Neural cell (in vitro differentiated cells): ENCODE results near the gene SLIT3.

Source experiments
- EP300 ChIP-seq: fragments of 450-650 bp; conservative IDR thresholded peaks from 2 replicates; pipeline ENCODE4 v1.6.1; 2014; ENCODE audit warnings: antibody characterized with exemption, mild to moderate bottlenecking, moderate library complexity; ENCODE audit not compliant: poor library complexity, severe bottlenecking
- EZH2 ChIP-seq: fragments of 200-600, 300-800 bp; shearing (Covaris generic), sonication (generic); IDR thresholded peaks from 2 replicates; pipeline ENCODE4 v1.6.1; 2014; ENCODE audit warnings: antibody characterized with exemption, low read length, borderline replicate concordance, mild to moderate bottlenecking; ENCODE audit not compliant: insufficient read depth, poor library complexity, severe bottlenecking
- POLR2AphosphoS5 ChIP-seq: IDR thresholded peaks from 2 replicates; pipeline ENCODE4 v1.6.1; 2012
- TAF1 ChIP-seq: IDR thresholded peaks from 2 replicates; pipeline ENCODE4 v1.6.1; 2012; ENCODE audit warnings: low read depth
- TF ChIP-seq, protein P1 (sequence below): fragments of 450-650 bp; IDR thresholded peaks from 2 replicates; pipeline ENCODE4 v1.5.1; 2014; ENCODE audit warnings: antibody characterized with exemption, mild to moderate bottlenecking, moderate library complexity; ENCODE audit not compliant: poor library complexity, severe bottlenecking

DNA sequence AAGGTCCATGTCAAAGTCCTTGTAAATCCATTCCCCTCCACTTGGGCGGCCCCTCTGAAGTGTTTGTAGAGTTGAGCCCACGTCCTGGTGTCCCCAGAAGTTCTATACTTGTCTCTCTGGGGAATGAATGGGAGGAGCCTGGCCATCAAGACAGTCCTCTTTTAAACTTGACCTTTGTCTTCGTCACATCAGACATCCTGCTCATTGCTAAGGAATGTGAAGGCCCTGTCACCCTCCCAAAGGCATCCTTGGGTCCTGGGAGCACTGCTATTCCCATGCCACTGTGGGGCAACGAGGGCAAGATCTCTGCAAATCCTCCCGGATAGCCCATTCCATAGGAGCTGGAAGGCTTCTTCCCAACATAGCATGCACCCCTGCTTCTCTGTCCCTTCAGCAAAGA, 235.5 kb downstream of the SLIT3 start:
- TF ChIP-seq, protein P1, sequence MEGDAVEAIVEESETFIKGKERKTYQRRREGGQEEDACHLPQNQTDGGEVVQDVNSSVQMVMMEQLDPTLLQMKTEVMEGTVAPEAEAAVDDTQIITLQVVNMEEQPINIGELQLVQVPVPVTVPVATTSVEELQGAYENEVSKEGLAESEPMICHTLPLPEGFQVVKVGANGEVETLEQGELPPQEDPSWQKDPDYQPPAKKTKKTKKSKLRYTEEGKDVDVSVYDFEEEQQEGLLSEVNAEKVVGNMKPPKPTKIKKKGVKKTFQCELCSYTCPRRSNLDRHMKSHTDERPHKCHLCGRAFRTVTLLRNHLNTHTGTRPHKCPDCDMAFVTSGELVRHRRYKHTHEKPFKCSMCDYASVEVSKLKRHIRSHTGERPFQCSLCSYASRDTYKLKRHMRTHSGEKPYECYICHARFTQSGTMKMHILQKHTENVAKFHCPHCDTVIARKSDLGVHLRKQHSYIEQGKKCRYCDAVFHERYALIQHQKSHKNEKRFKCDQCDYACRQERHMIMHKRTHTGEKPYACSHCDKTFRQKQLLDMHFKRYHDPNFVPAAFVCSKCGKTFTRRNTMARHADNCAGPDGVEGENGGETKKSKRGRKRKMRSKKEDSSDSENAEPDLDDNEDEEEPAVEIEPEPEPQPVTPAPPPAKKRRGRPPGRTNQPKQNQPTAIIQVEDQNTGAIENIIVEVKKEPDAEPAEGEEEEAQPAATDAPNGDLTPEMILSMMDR = no peak
- no peak for TF ChIP-seq EZH2
- TF ChIP-seq POLR2AphosphoS5 = no peak
- TF ChIP-seq EP300 = no peak
- no peak for TF ChIP-seq TAF1
